ENCODE measurements around the gene CDC34. TPM values are rescaled to one million over a fixed set of nuclear protein-coding genes. Genes with fewer than 3 reads are reported as not detected.

Gene CDC34
- total RNA-seq, 1 experiment from 2014 or later = 129 TPM

GRCh38 chr19:507286-508203 is 24.0 kb upstream of the CDC34 start, which contains the start of gene TPGS1 (continued):
- TF ChIP-seq ARID4B (CRISPR knock-in tag; IDR thresholded peaks at IDR 0.05; ENCODE audit: borderline replicate concordance) = peak; percentile 47; the same call in 1 of the 2 replicates
- TF ChIP-seq ETV6 (CRISPR knock-in tag; IDR thresholded peaks at IDR 0.05) = no peak
- TF ChIP-seq TP53 (CRISPR knock-in tag; IDR thresholded peaks at IDR 0.05) = no peak
- TF ChIP-seq ZNF425 (CRISPR knock-in tag; conservative IDR thresholded peaks at IDR 0.05) = no peak

- peaks cover 8% of the 10 kb centered on the region; the same call in 1 of the 2 replicates for H3K9me3 Mint-ChIP-seq
- DNase-seq (ENCODE audit: low spot score) (no peak), ATAC-seq (no peak)
- TF ChIP-seq CREB1 (CRISPR knock-in tag; IDR thresholded peaks at IDR 0.05) = no peak
- TF ChIP-seq ZNF232 (CRISPR knock-in tag; IDR thresholded peaks at IDR 0.05) = no peak
- no peak for TF ChIP-seq ZNF425 (CRISPR knock-in tag; conservative IDR thresholded peaks at IDR 0.05)
- no peak for TF ChIP-seq OVOL2 (CRISPR knock-in tag; IDR thresholded peaks at IDR 0.05; ENCODE audit: borderline replicate concordance)
- no peak for TF ChIP-seq NFYB (CRISPR knock-in tag; conservative IDR thresholded peaks at IDR 0.05; ENCODE audit: low read depth)
- no peak for TF ChIP-seq FOXJ3 (CRISPR knock-in tag; IDR thresholded peaks at IDR 0.05; ENCODE audit: borderline replicate concordance)
- TF ChIP-seq RELA (CRISPR knock-in tag; IDR thresholded peaks at IDR 0.05; ENCODE audit: borderline replicate concordance) = no peak
- no peak for TF ChIP-seq ZNF416 (CRISPR knock-in tag; IDR thresholded peaks at IDR 0.05)
- no peak for TF ChIP-seq ZNF219 (CRISPR knock-in tag; IDR thresholded peaks at IDR 0.05; ENCODE audit: borderline replicate concordance)
- TF ChIP-seq GTF2I (CRISPR knock-in tag; conservative IDR thresholded peaks at IDR 0.05) = no peak
- no peak for TF ChIP-seq NR1H2 (CRISPR knock-in tag; IDR thresholded peaks at IDR 0.05)
- peak overlapping the region; percentile 57; the same call in 1 of the 2 replicates for H3K27ac Mint-ChIP-seq
- ChIA-PET POLR2A (no interaction called here), CTCF (interaction anchor here (2.3 to 3.6 kb wide), 2 partner anchors 21 to 22 kb away, joined by 10 to 82 read pairs; partner anchors contain the start of gene CDC34)
- H3K4me1 Mint-ChIP-seq = peaks cover 18% of the 10 kb centered on the region
- peak overlapping the region; percentile 93 for H3K4me3 Mint-ChIP-seq
- H3K36me3 Mint-ChIP-seq = peaks cover 13% of the 10 kb centered on the region
- H3K27me3 Mint-ChIP-seq (ENCODE audit: low read depth) = peaks cover 5% of the 10 kb centered on the region
Measured at GRCh38 chr19:508204-509150, 23.1 kb upstream of the CDC34 start.
